ENCODE results near the gene AIFM2. TPM values are rescaled to one million over a fixed set of nuclear protein-coding genes. Genes with fewer than 3 reads are reported as not detected.

AIFM2 gene
- total RNA-seq, 1 donor from 2014 or later: 11.7 TPM

GRCh38 chr10:70137135-70137534 is 4.5 kb upstream of the AIFM2 start:
- Mint-ChIP-seq H3K4me1 (ENCODE audit: unreplicated experiment) (peaks cover 11% of the 10 kb centered on the region), H3K4me3 (ENCODE audit: unreplicated experiment) (no peak overlapping the region), H3K27ac (ENCODE audit: unreplicated experiment) (no peak overlapping the region), H3K36me3 (ENCODE audit: unreplicated experiment) (peaks cover 13% of the 10 kb centered on the region), H3K9me3 (ENCODE audit: unreplicated experiment) (no peaks in the 10 kb centered on the region), H3K27me3 (ENCODE audit: unreplicated experiment) (no peaks in the 10 kb centered on the region)
- TF ChIP-seq CTCF (IDR thresholded peaks at IDR 0.05): no peak
- DNase-seq (ENCODE audit: extremely low spot score, unreplicated experiment): no peak

- no peak for DNase-seq (ENCODE audit: extremely low spot score, unreplicated experiment)
- H3K4me3 Mint-ChIP-seq (ENCODE audit: unreplicated experiment): no peak overlapping the region
- peaks cover 13% of the 10 kb centered on the region for H3K36me3 Mint-ChIP-seq (ENCODE audit: unreplicated experiment)
- no peaks in the 10 kb centered on the region for H3K27me3 Mint-ChIP-seq (ENCODE audit: unreplicated experiment)
- no peaks in the 10 kb centered on the region for H3K9me3 Mint-ChIP-seq (ENCODE audit: unreplicated experiment)
- TF ChIP-seq CTCF (IDR thresholded peaks at IDR 0.05): no peak
- no peak overlapping the region for H3K27ac Mint-ChIP-seq (ENCODE audit: unreplicated experiment)
- H3K4me1 Mint-ChIP-seq (ENCODE audit: unreplicated experiment): peaks cover 25% of the 10 kb centered on the region
These were observed 3.1 kb upstream of the AIFM2 start for GRCh38 chr10:70135684-70136083.

- no peaks in the 10 kb centered on the region for H3K27me3 Mint-ChIP-seq (ENCODE audit: unreplicated experiment)
- no peak for TF ChIP-seq CTCF (IDR thresholded peaks at IDR 0.05)
- H3K4me1 Mint-ChIP-seq (ENCODE audit: unreplicated experiment): peaks cover 31% of the 10 kb centered on the region
- H3K9me3 Mint-ChIP-seq (ENCODE audit: unreplicated experiment): no peaks in the 10 kb centered on the region
- no peak overlapping the region for H3K4me3 Mint-ChIP-seq (ENCODE audit: unreplicated experiment)
- no peak for DNase-seq (ENCODE audit: extremely low spot score, unreplicated experiment)
- H3K27ac Mint-ChIP-seq (ENCODE audit: unreplicated experiment): no peak overlapping the region
- peaks cover 13% of the 10 kb centered on the region for H3K36me3 Mint-ChIP-seq (ENCODE audit: unreplicated experiment)
These were observed 2.4 kb upstream of the AIFM2 start for GRCh38 chr10:70135046-70135445.

GRCh38 chr10:70131560-70131937 is 1.1 kb downstream of the AIFM2 start:
- peak overlapping the region; percentile 84 for H3K4me3 Mint-ChIP-seq (ENCODE audit: unreplicated experiment)
- peak overlapping the region; percentile 93 for H3K27ac Mint-ChIP-seq (ENCODE audit: unreplicated experiment)
- no peak for TF ChIP-seq CTCF (IDR thresholded peaks at IDR 0.05)
- no peaks in the 10 kb centered on the region for H3K27me3 Mint-ChIP-seq (ENCODE audit: unreplicated experiment)
- H3K9me3 Mint-ChIP-seq (ENCODE audit: unreplicated experiment): no peaks in the 10 kb centered on the region
- H3K36me3 Mint-ChIP-seq (ENCODE audit: unreplicated experiment): peaks cover 3% of the 10 kb centered on the region
- DNase-seq (ENCODE audit: extremely low spot score, unreplicated experiment): no peak
- peaks cover 31% of the 10 kb centered on the region for H3K4me1 Mint-ChIP-seq (ENCODE audit: unreplicated experiment)

GRCh38 chr10:70130878-70131559 is 1.6 kb downstream of the AIFM2 start:
- H3K4me3 Mint-ChIP-seq (ENCODE audit: unreplicated experiment): peak overlapping the region; percentile 8
- H3K36me3 Mint-ChIP-seq (ENCODE audit: unreplicated experiment): peaks cover 2% of the 10 kb centered on the region
- DNase-seq (ENCODE audit: extremely low spot score, unreplicated experiment): no peak
- H3K9me3 Mint-ChIP-seq (ENCODE audit: unreplicated experiment): no peaks in the 10 kb centered on the region
- H3K27ac Mint-ChIP-seq (ENCODE audit: unreplicated experiment): peak overlapping the region; percentile 93
- no peak for TF ChIP-seq CTCF (IDR thresholded peaks at IDR 0.05)
- H3K4me1 Mint-ChIP-seq (ENCODE audit: unreplicated experiment): peaks cover 31% of the 10 kb centered on the region
- no peaks in the 10 kb centered on the region for H3K27me3 Mint-ChIP-seq (ENCODE audit: unreplicated experiment)

All from osteocyte (in vitro differentiated cells).